NCI-H1436 (cell line): Measurements from ENCODE around the gene MKRN3.
"Not testable (repeated sequence)": the region's sequence is repeated elsewhere in the genome, so short reads cannot be mapped to it uniquely, and the experiment has no call there.

Experiments used
- DNase-seq: peaks from one replicate; lab custom pipeline; 2025; lab: John Stamatoyannopoulos, UW

The MKRN3 gene

GRCh38 chr15:23589012-23589411 is 23.5 kb downstream of the MKRN3 start:
- DNase-seq, result no peak

- no peak for DNase-seq
Observed at GRCh38 chr15:23594252-23594770, 28.8 kb downstream of the MKRN3 start.

DNA sequence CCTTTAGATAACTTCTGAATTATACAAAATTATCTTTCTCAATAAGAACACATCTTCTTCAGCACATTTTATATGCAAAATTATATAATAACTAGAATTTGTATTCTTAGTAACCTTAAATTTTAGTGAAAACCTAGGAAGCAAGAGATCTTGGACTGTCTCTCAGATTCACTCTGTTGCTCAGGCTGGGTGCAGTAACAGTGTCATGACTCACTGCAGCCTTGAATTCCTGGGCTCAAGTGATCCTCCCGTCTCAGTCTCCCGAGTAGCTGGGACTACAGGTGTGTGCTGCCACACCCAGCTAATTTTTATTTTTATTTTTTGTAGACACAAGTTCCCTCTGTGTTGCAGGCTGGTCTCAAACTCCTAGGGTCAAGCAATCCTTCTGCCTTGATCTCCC is 29.9 kb downstream of the MKRN3 start:
- no peak for DNase-seq

GRCh38 chr15:23596736-23597135 is 31.3 kb downstream of the MKRN3 start:
- no peak for DNase-seq

- DNase-seq, result not testable (repeated sequence)
Observed at GRCh38 chr15:23597278-23597677, 31.8 kb downstream of the MKRN3 start.

GRCh38 chr15:23599053-23599452 is 33.6 kb downstream of the MKRN3 start:
- no peak for DNase-seq

GRCh38 chr15:23602124-23602523 is 36.6 kb downstream of the MKRN3 start:
- DNase-seq, result no peak

- no peak for DNase-seq
Observed at GRCh38 chr15:23606226-23606625, 40.8 kb downstream of the MKRN3 start.

DNA sequence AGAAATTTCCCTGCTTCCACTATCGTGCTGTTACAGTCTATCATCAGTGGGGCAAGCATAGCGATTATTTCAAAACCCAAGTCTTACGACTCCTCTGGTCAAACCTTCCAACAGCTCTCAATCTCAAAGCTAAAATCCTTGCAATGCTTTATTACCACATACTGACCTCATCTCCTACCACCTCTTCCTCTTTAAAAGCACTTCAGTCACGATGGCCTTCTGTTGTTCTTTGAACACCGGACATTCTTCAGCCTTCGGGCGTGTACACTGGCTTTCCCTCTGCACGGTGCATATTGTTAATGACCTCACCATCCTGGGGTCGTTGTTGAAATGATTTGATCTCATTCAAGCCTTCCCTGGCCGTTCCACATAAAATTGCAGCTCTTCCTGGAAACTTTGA is 51.1 kb downstream of the MKRN3 start:
- no peak for DNase-seq
